Vagina (tissue), 2 donors: Measurements from ENCODE around the gene AGAP3.

Experiments
- POLR2A ChIP-seq, 2 donors: fragments of 450-650 bp; IDR thresholded peaks; one replicate each; pipeline ENCODE4 v1.6.1; 2017; ENCODE audit warnings: antibody characterized with exemption in 2 of 2, mild to moderate bottlenecking in 2 of 2, moderate library complexity in 2 of 2
- TF ChIP-seq, protein P1 (sequence below), 3 experiments: fragments of 450-650 bp in 2 of 3; fragments of 200-600 bp in 1 of 3; sonication (generic) in 1 of 3; IDR thresholded peaks; one replicate each; pipeline ENCODE4 v1.5.1; 2017 to 2019; ENCODE audit warnings: antibody characterized with exemption in 3 of 3, mild to moderate bottlenecking in 2 of 3, moderate library complexity in 2 of 3

GRCh38 chr7:151048911-151049463 lies 37.3 kb upstream of the AGAP3 start:
- TF ChIP-seq, protein P1, sequence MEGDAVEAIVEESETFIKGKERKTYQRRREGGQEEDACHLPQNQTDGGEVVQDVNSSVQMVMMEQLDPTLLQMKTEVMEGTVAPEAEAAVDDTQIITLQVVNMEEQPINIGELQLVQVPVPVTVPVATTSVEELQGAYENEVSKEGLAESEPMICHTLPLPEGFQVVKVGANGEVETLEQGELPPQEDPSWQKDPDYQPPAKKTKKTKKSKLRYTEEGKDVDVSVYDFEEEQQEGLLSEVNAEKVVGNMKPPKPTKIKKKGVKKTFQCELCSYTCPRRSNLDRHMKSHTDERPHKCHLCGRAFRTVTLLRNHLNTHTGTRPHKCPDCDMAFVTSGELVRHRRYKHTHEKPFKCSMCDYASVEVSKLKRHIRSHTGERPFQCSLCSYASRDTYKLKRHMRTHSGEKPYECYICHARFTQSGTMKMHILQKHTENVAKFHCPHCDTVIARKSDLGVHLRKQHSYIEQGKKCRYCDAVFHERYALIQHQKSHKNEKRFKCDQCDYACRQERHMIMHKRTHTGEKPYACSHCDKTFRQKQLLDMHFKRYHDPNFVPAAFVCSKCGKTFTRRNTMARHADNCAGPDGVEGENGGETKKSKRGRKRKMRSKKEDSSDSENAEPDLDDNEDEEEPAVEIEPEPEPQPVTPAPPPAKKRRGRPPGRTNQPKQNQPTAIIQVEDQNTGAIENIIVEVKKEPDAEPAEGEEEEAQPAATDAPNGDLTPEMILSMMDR (IDR thresholded peaks at IDR 0.05) = no peak
- no peak for TF ChIP-seq POLR2A (IDR thresholded peaks at IDR 0.05)
